ENCODE results near the gene THSD7B.

The THSD7B gene

GRCh38 chr2:136798766-136799165 is 33.4 kb downstream of the THSD7B start:
- in situ Hi-C loops (cut with MboI; ENCODE audit: low sequenced_read_pairs), result no loop called here

- in situ Hi-C loops (cut with MboI; ENCODE audit: low sequenced_read_pairs), result no loop called here
These were observed 36.3 kb downstream of the THSD7B start for GRCh38 chr2:136801661-136802060.

DNA sequence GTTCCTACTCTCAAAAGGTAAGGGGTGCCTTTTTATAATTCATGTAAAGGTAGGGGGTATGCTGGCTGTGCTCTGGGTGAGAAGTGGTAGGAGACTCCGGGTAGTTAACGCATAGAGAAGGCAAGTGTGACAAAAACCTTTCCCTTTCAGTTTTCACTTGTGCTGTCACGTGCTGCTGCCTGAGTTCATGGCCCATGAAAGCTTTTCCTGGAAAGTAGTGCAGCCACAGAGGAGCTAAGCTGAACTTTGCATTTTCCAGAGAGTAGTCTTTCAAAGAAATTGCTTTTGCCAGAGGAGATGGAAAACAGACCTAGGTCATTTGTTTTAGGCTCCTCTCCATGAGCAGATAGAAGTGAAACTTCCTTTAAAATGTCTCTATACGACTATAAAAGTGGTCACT is 44.7 kb downstream of the THSD7B start:
- in situ Hi-C loops (cut with MboI; ENCODE audit: low sequenced_read_pairs), result no loop called here

GRCh38 chr2:136818839-136819238 is 53.5 kb downstream of the THSD7B start:
- in situ Hi-C loops (cut with MboI; ENCODE audit: low sequenced_read_pairs), result no loop called here

DNA sequence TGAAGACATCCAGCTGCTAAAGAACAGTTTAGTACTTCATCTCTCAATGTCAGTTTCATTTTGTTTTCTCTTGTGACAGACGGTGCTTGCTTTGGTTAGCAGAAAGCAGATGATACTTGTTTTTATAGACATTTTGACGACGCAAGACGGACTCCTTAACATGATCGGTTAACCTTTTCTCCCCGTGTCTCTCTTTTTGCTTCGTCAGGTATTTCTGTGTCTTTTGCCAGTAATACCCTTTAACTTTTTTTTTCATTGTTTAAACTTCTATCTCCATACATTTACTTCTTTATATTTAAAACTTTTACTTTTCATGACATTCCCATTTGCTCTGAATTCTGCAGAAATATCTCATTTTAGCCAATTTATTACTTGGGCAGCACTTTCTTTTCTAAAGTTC is 57.9 kb downstream of the THSD7B start:
- in situ Hi-C loops (cut with MboI; ENCODE audit: low sequenced_read_pairs), result no loop called here

GRCh38 chr2:136828162-136828561 is 62.8 kb downstream of the THSD7B start:
- in situ Hi-C loops (cut with MboI; ENCODE audit: low sequenced_read_pairs), result no loop called here

GRCh38 chr2:136828774-136829173 is 63.4 kb downstream of the THSD7B start:
- in situ Hi-C loops (cut with MboI; ENCODE audit: low sequenced_read_pairs), result no loop called here

DNA sequence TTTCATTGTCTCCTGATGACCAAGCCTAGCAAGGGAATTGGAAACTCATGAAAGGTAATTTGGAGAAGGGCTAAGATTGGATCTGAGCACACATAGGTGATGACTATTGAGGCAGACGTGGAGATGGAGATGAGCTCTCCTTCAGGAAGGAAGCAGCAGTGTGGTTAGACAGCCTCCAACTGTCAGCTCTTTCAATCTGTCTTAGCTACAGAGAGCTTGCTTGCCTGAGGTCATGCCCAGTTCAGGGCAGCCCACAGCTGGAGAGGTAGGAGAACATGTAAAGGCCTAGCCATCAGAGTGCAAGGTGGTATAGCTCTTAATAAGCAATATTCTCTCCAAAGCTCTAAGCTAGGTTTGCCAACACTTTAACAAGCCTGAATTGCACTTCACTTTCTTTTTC is 79.2 kb downstream of the THSD7B start:
- in situ Hi-C loops (cut with MboI; ENCODE audit: low sequenced_read_pairs), result no loop called here

DNA sequence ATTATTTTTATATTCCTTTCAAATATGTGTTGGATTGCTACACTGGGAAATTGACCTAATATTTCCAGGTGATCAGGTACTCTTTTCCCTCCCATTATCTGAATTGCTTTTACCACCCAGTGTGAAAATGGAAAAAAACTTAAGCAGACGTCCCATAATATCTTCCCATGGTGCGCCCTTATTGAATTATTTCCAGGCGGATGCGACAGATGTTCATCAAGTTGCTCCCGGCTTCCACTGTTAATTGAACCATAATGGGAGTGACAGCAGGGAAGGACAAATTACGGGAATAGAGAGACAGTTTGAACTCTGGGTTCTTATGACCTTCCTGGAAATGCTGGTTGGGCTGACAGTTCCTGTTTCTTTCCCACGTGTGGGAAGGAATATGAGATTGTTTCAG is 93.3 kb downstream of the THSD7B start:
- in situ Hi-C loops (cut with MboI; ENCODE audit: low sequenced_read_pairs), result no loop called here

GRCh38 chr2:136860443-136860958 is 95.2 kb downstream of the THSD7B start:
- in situ Hi-C loops (cut with MboI; ENCODE audit: low sequenced_read_pairs), result no loop called here

- in situ Hi-C loops (cut with MboI; ENCODE audit: low sequenced_read_pairs), result no loop called here
These were observed 98.1 kb downstream of the THSD7B start for GRCh38 chr2:136863468-136863867.

- in situ Hi-C loops (cut with MboI; ENCODE audit: low sequenced_read_pairs), result no loop called here
These were observed 98.5 kb downstream of the THSD7B start for GRCh38 chr2:136863874-136864273.

GRCh38 chr2:136871424-136871823 is 106.1 kb downstream of the THSD7B start:
- in situ Hi-C loops (cut with MboI; ENCODE audit: low sequenced_read_pairs), result no loop called here

- in situ Hi-C loops (cut with MboI; ENCODE audit: low sequenced_read_pairs), result no loop called here
These were observed 108.9 kb downstream of the THSD7B start for GRCh38 chr2:136874258-136874657.

GRCh38 chr2:136891100-136891499 is 125.8 kb downstream of the THSD7B start:
- in situ Hi-C loops (cut with MboI; ENCODE audit: low sequenced_read_pairs), result no loop called here

GRCh38 chr2:136894007-136894634 is 128.8 kb downstream of the THSD7B start:
- in situ Hi-C loops (cut with MboI; ENCODE audit: low sequenced_read_pairs), result no loop called here

GRCh38 chr2:136901732-136902131 is 136.4 kb downstream of the THSD7B start:
- in situ Hi-C loops (cut with MboI; ENCODE audit: low sequenced_read_pairs), result no loop called here

GRCh38 chr2:136905779-136906178 is 140.4 kb downstream of the THSD7B start:
- in situ Hi-C loops (cut with MboI; ENCODE audit: low sequenced_read_pairs), result no loop called here

DNA sequence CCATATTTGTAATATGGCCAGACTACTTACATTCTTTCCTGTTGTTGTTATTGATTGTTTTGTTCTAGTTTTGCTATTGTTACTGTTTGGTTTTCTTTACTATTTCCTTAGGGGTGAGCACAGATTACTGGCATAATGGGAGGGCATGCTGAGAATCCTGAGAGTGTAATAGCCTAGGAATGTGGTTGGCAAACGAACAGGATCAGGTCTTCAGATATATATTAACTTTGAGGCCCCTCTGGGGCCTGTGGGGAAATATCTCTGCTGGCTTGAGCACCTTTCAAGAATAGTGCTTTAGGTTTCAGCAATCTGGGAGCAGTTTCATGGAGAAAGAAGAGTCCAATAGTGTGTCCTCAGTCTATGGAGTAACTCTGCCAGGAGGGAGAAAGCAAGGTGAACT is 144.4 kb downstream of the THSD7B start:
- in situ Hi-C loops (cut with MboI; ENCODE audit: low sequenced_read_pairs), result no loop called here

GRCh38 chr2:136916131-136916530 is 150.8 kb downstream of the THSD7B start:
- in situ Hi-C loops (cut with MboI; ENCODE audit: low sequenced_read_pairs), result no loop called here

DNA sequence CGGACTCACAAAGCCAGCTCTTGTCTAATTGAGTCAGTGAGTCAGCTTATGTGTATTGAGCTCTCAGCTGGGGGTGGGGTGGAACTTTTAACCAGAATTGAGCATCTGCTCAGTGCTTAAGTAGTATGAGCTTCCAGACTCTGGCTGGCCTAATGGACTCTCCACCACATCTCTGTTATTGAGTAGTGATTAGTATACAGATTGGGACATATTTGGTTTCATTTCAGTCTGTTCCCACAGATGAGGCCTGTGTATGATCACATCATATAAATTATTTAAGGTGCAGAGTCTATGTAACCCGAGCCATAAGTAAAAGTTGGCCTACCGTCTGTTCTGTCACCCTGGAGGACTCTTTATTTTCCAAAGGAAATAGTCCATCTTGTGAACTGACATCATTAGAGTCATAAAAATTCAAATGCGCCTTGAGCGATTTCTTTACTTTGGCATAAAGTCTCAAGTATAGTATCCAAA is 152.1 kb downstream of the THSD7B start:
- in situ Hi-C loops (cut with MboI; ENCODE audit: low sequenced_read_pairs), result no loop called here

- in situ Hi-C loops (cut with MboI; ENCODE audit: low sequenced_read_pairs), result no loop called here
These were observed 154.3 kb downstream of the THSD7B start for GRCh38 chr2:136919682-136920081.
